HepG2 (cell line): ENCODE results near the gene XDH. TPM values are rescaled to one million over a fixed set of nuclear protein-coding genes. Genes with fewer than 3 reads are reported as not detected.

Experiments used
- ATAC-seq: fragments of 200-7000 bp; cut with Tn5 transposase; 3 replicates; pipeline ENCODE4 v1.9.1; 2020; ENCODE audit warnings: mild to moderate bottlenecking, moderate library complexity
- BruUV-seq: library from RNA; stranded (reverse); fragments of 400-500 nt; replicated peaks from 2 replicates; lab custom pipeline; 2021; lab: Mats Ljungman, UMichigan
- CTCF ChIA-PET: fragments of 300-600 bp; formaldehyde crosslinking; extraction: SDS; loops from one replicate; lab custom pipeline; 2021; ENCODE audit warnings: low total read pairs, inconsistent platforms, low intra/inter-chr PET ratio; lab: Yijun Ruan, JAX
- POLR2A ChIA-PET: fragments of 350-600 bp; sonication (Branson Sonifier 250); formaldehyde crosslinking; loops from one replicate; lab custom pipeline; 2020; ENCODE audit warnings: antibody characterized with exemption, inconsistent platforms; lab: Yijun Ruan, JAX
- DNase-seq: peaks from one replicate; pipeline ENCODE4 v3.0.0-alpha.2; 2015; ENCODE audit warnings: low spot score
- FAIRE-seq: peaks from 3 replicates; lab custom pipeline; 2011; peaks lifted over from hg19 to GRCh38; lab: Jason Lieb, UNC
- H2AFZ ChIP-seq: one replicate; pipeline ENCODE4 v1.6.1; 2011; ENCODE audit warnings: low read length, inconsistent platforms
- H3K27ac ChIP-seq: fragments of 300-600 bp; 3 replicates; pipeline ENCODE4 v1.8.0; 2011; ENCODE audit warnings: mixed run types, mild to moderate bottlenecking, mixed read lengths, low read length, inconsistent platforms; ENCODE audit not compliant: insufficient read depth; ENCODE audit errors: extremely low read length
- H3K27me3 ChIP-seq, 2 experiments: fragments of 200-600 bp in 1 of 2; 2 replicates in 1 of 2; 3 replicates in 1 of 2; pipeline versions ENCODE4 v1.6.0 to v1.8.0; 2011; ENCODE audit warnings: low read length in 2 of 2, mild to moderate bottlenecking in 2 of 2, moderate library complexity in 2 of 2, inconsistent platforms in 1 of 2; ENCODE audit not compliant: insufficient read depth in 2 of 2, control insufficient read depth in 1 of 2
- H3K36me3 ChIP-seq, 2 experiments: fragments of 200-600 bp in 1 of 2; replicated peaks in 1 of 2; 2 replicates in 1 of 2; 3 replicates in 1 of 2; pipeline versions ENCODE4 v1.5.1 to v1.8.0; 2011; ENCODE audit warnings: low read length in 2 of 2, inconsistent platforms in 1 of 2; ENCODE audit not compliant: insufficient read depth in 2 of 2, control insufficient read depth in 1 of 2
- H3K4me1 ChIP-seq: 2 replicates; pipeline ENCODE4 v1.5.1; 2012; ENCODE audit warnings: low read length, inconsistent platforms; ENCODE audit not compliant: insufficient read depth
- H3K4me2 ChIP-seq: 2 replicates; pipeline ENCODE4 v1.6.0; 2011; ENCODE audit warnings: low read depth, low read length, inconsistent platforms
- H3K4me3 ChIP-seq, 3 experiments: fragments of 200-600 bp in 1 of 3; sonication (generic), shearing (Covaris generic) in 1 of 3; replicated peaks in 1 of 3; 2 replicates each; pipeline ENCODE4 v1.5.1; 2011 to 2016; ENCODE audit warnings: low read length in 3 of 3, inconsistent platforms in 2 of 3, low read depth in 2 of 3, mild to moderate bottlenecking in 2 of 3, control low read depth in 1 of 3, mixed read lengths in 1 of 3; ENCODE audit not compliant: insufficient read depth in 1 of 3
- H3K79me2 ChIP-seq: one replicate; pipeline ENCODE4 v1.6.1; 2011; ENCODE audit warnings: low read length, inconsistent platforms; ENCODE audit not compliant: insufficient read depth
- H3K9ac ChIP-seq: 2 replicates; pipeline ENCODE4 v1.6.0; 2011; ENCODE audit warnings: mild to moderate bottlenecking, low read depth, low read length, inconsistent platforms; ENCODE audit not compliant: insufficient read depth
- H3K9me3 ChIP-seq: 2 replicates; pipeline ENCODE4 v1.5.1; 2012; ENCODE audit warnings: mild to moderate bottlenecking, low read length
- H4K20me1 ChIP-seq: 2 replicates; pipeline ENCODE4 v1.6.0; 2011; ENCODE audit warnings: inconsistent platforms, mild to moderate bottlenecking, low read length, moderate library complexity; ENCODE audit not compliant: insufficient read depth
- AHR ChIP-seq: IDR thresholded peaks from 2 replicates; pipeline ENCODE4 v1.6.1; 2018; ENCODE audit warnings: missing genetic modification reagents, missing compliant biosample characterization
- ATRX ChIP-seq: sonication (generic); formaldehyde crosslinking; IDR thresholded peaks from 2 replicates; pipeline ENCODE4 v1.4.0; 2020; ENCODE audit warnings: missing genetic modification reagents, borderline replicate concordance
- BRCA1 ChIP-seq: sonication (generic); formaldehyde crosslinking; IDR thresholded peaks from 2 replicates; pipeline ENCODE4 v1.4.0; 2020; ENCODE audit warnings: missing genetic modification reagents
- CBFB ChIP-seq: sonication (generic); formaldehyde crosslinking; IDR thresholded peaks from 2 replicates; pipeline ENCODE4 v1.4.0; 2020; ENCODE audit warnings: missing genetic modification reagents
- CREB1 ChIP-seq, 2 experiments: fragments of 450-650 bp in 1 of 2; IDR thresholded peaks; 2 replicates each; pipeline ENCODE4 v1.6.1; 2016 to 2017; ENCODE audit warnings: control low read depth in 1 of 2, mild to moderate bottlenecking in 1 of 2, missing compliant biosample characterization in 1 of 2, missing genetic modification characterization in 1 of 2
- FIP1L1 ChIP-seq: fragments of 200-400 bp; formaldehyde crosslinking; IDR thresholded peaks from 2 replicates; pipeline ENCODE4 v1.6.1; 2018; ENCODE audit warnings: low read depth, mild to moderate bottlenecking, low read length, moderate library complexity, borderline replicate concordance; ENCODE audit not compliant: insufficient read depth
- HMGXB4 ChIP-seq, 2 experiments: sonication (generic) in 1 of 2; formaldehyde crosslinking in 1 of 2; IDR thresholded peaks; 2 replicates each; pipeline versions ENCODE4 v1.4.0 to v1.6.1; 2018 to 2020; ENCODE audit warnings: missing genetic modification reagents in 2 of 2, borderline replicate concordance in 1 of 2, low read depth in 1 of 2, mild to moderate bottlenecking in 1 of 2, missing biosample characterization in 1 of 2
- IKZF5 ChIP-seq: IDR thresholded peaks from 2 replicates; pipeline ENCODE4 v1.6.1; 2018; ENCODE audit warnings: missing genetic modification reagents, mild to moderate bottlenecking, missing compliant biosample characterization
- NAIF1 ChIP-seq: sonication (generic); formaldehyde crosslinking; IDR thresholded peaks from 2 replicates; pipeline ENCODE4 v1.5.0; 2020; ENCODE audit warnings: mild to moderate bottlenecking, missing genetic modification reagents, borderline replicate concordance
- SAP130 ChIP-seq: IDR thresholded peaks from 2 replicates; pipeline ENCODE4 v1.6.1; 2016; ENCODE audit warnings: low read depth
- SMARCC2 ChIP-seq: fragments of 450-650 bp; IDR thresholded peaks from 2 replicates; pipeline ENCODE4 v1.6.1; 2017; ENCODE audit warnings: antibody characterized with exemption, mild to moderate bottlenecking
- SRF ChIP-seq: IDR thresholded peaks from 2 replicates; pipeline ENCODE4 v1.6.1; 2011; ENCODE audit warnings: mild to moderate bottlenecking, low read depth, low read length, moderate library complexity
- ZNF225 ChIP-seq: sonication (generic); formaldehyde crosslinking; IDR thresholded peaks from 2 replicates; pipeline ENCODE4 v1.4.0; 2020; ENCODE audit warnings: mild to moderate bottlenecking, missing genetic modification reagents
- ZNF816 ChIP-seq: sonication (generic); formaldehyde crosslinking; IDR thresholded peaks from 2 replicates; pipeline ENCODE4 v1.8.0; 2022; ENCODE audit warnings: missing genetic modification reagents, mild to moderate bottlenecking, borderline replicate concordance
- ZUFSP ChIP-seq: sonication (generic); formaldehyde crosslinking; IDR thresholded peaks from 2 replicates; pipeline ENCODE4 v1.9.0; 2021; ENCODE audit warnings: missing genetic modification reagents, mild to moderate bottlenecking, borderline replicate concordance
- WGBS: methylation state at CpG from one replicate; pipeline ENCODE4 v1.1.6; 2017; ENCODE audit warnings: low lambda C conversion rate; 5-methylcytosine and 5-hydroxymethylcytosine counted together
- in situ Hi-C: cut with HindIII; loops from 2 replicates; pipeline ENCODE4 v1.10.0; 2017; ENCODE audit warnings: low pct_unique_long_range_greater_than_20kb; ENCODE audit not compliant: extremely low pct_ligation_motif_present
- intact Hi-C: fragments of 100-400 bp; cut with micrococcal nuclease; formaldehyde crosslinking; loops from one replicate; pipeline ENCODE4 v1.10.0; 2022; ENCODE audit not compliant: unreplicated experiment
- polyA plus RNA-seq, 8 experiments: library from polyadenylated mRNA; depleted of rRNA in 3 of 8; stranded (reverse) in 7 of 8; unstranded in 1 of 8; fragments of >200 nt; fragmentation: Illumina TruSeq in 4 of 8; extraction: Trizol in 4 of 8; gene quantifications; 2 replicates each; pipeline versions ENCODE4 v1.2.1 to v1.2.3, GENCODE V29; 2011 to 2016; ENCODE audit warnings: low read depth in 4 of 8, missing spikeins in 1 of 8, mixed read lengths in 1 of 8; ENCODE audit not compliant: insufficient read depth in 1 of 8
- total RNA-seq, 5 experiments: library from RNA; depleted of rRNA; stranded (reverse); fragments of >200 nt; fragmentation: Illumina TruSeq; extraction: Trizol; gene quantifications; 2 replicates each; pipeline ENCODE4 v1.2.3, GENCODE V29; 2016; ENCODE audit warnings: low read depth in 1 of 5

Gene XDH
- total and polyA plus RNA-seq, 2 of the 13 experiments (the other 11 are each of a cell fraction or from before 2014, with no cell fraction given): not detected

GRCh38 chr2:31430439-31431165, 16.1 kb upstream of the XDH start:
- in situ Hi-C loops: no loop called here
- no peak for FAIRE-seq
- CTCF ChIA-PET: no interaction called here
- H3K27ac ChIP-seq: no peak overlapping the region
- WGBS: 23% methylated on average over 9 of the region's 9 CpGs
- BruUV-seq: no TSS peak
- POLR2A ChIA-PET: no interaction called here
- H3K79me2 ChIP-seq: no peaks in the 10 kb centered on the region
- H3K36me3 ChIP-seq: no peaks in the 10 kb centered on the region
- no peaks in the 10 kb centered on the region for H3K4me1 ChIP-seq
- no peak overlapping the region for H3K9ac ChIP-seq
- H2AFZ ChIP-seq: no peak overlapping the region
- H3K9me3 ChIP-seq: no peaks in the 10 kb centered on the region
- no peak overlapping the region for H3K4me2 ChIP-seq
- no peak overlapping the region for H3K4me3 ChIP-seq
- no peaks in the 10 kb centered on the region for H4K20me1 ChIP-seq
- ATAC-seq: no peak
- H3K27me3 ChIP-seq: peaks cover 0 to 9% of the 10 kb centered on the region in 2 experiments; a peak in 1 of 5 replicates
- no peak for DNase-seq
- intact Hi-C loops: no loop called here
- TF ChIP-seq AHR (CRISPR knock-in tag) (no peak), IKZF5 (CRISPR knock-in tag) (no peak), SRF (no peak), NAIF1 (CRISPR knock-in tag) (no peak), SAP130 (CRISPR knock-in tag) (no peak), SMARCC2 (no peak), ZNF225 (CRISPR knock-in tag) (no peak), ZUFSP (CRISPR knock-in tag) (no peak), FIP1L1 (no peak), ZNF816 (no peak), ATRX (no peak), HMGXB4 (CRISPR knock-in tag; IDR thresholded peaks at IDR 0.05; ENCODE audit: borderline replicate concordance in 1 of 2, low read depth in 1 of 2) (no peak), BRCA1 (CRISPR knock-in tag) (no peak), CBFB (CRISPR knock-in tag) (no peak), CREB1 (IDR thresholded peaks at IDR 0.05) (no peak), CREB1 (CRISPR knock-in tag; IDR thresholded peaks at IDR 0.05) (no peak)
- TF ChIP-seq, all 625 proteins: peak for 0
